HFFc6 (cell line): ENCODE data around the gene NCBP1. TPM values are rescaled to one million over a fixed set of nuclear protein-coding genes. Genes with fewer than 3 reads are reported as not detected.

Experiments
- DNase-seq: peaks from one replicate; pipeline ENCODE4 v3.0.0-alpha.2; 2018
- H3K27ac Mint-ChIP-seq: 2 replicates; pipeline ENCODE4 v1.8.0; 2020; ENCODE audit warnings: mild to moderate bottlenecking, mixed read lengths
- H3K27me3 Mint-ChIP-seq: 2 replicates; pipeline ENCODE4 v1.8.0; 2021; ENCODE audit warnings: mild to moderate bottlenecking, moderate library complexity, mixed read lengths; ENCODE audit not compliant: insufficient read depth
- H3K36me3 Mint-ChIP-seq: 2 replicates; pipeline ENCODE4 v1.8.0; 2021; ENCODE audit warnings: low read depth, mixed read lengths
- H3K4me1 Mint-ChIP-seq: 2 replicates; pipeline ENCODE4 v1.8.0; 2020; ENCODE audit warnings: low read depth, mixed read lengths
- H3K4me3 Mint-ChIP-seq: 2 replicates; pipeline ENCODE4 v1.8.0; 2020; ENCODE audit warnings: mild to moderate bottlenecking, moderate library complexity, mixed read lengths
- H3K9me3 Mint-ChIP-seq: 2 replicates; pipeline ENCODE4 v1.8.0; 2020; ENCODE audit warnings: mild to moderate bottlenecking, mixed read lengths
- CTCF ChIP-seq: fragments of 200-600 bp; sonication (generic); IDR thresholded peaks from 2 replicates; pipeline ENCODE4 v1.5.0; 2021; ENCODE audit warnings: antibody characterized with exemption, mild to moderate bottlenecking
- total RNA-seq, 6 experiments: library from RNA; stranded (reverse); fragmentation: NEBNext Ultra II Directional; extraction: Animal tissue kit (Norgen Biotek cat#: 25700); gene quantifications; 2 replicates in 1 of 6; 3 replicates in 5 of 6; pipeline ENCODE4 v1.2.3, GENCODE V29; 2021

Gene NCBP1
- total RNA-seq, 6 experiments from 2014 or later = 36.5 to 46.3 (median 41.2) TPM

DNA sequence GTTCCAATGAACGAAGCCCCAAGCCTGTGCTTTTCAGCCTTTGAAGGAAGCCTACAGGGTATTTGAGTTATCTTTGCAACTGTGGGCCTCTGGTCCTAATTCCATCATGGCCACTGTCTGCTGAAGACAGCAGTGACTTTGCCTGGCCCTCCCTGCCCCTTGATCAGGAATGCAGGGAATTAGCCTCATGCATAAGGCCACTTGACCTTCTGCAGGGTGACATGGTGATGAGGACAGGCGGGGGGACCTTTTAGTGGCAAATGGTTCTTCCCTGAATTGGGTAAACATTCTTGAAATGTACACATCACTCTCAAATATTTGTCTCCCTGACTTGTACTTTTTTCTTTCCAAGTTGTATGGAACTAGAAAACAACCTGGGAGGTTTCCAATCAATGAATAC, 88.7 kb downstream of the NCBP1 start:
- no peak overlapping the region for H3K27ac Mint-ChIP-seq
- H3K4me1 Mint-ChIP-seq = peaks cover 36% of the 10 kb centered on the region
- no peak for TF ChIP-seq CTCF
- H3K27me3 Mint-ChIP-seq = no peaks in the 10 kb centered on the region
- no peak for DNase-seq
- H3K9me3 Mint-ChIP-seq = peaks cover 6% of the 10 kb centered on the region; the same call in 1 of the 2 replicates
- no peak overlapping the region for H3K4me3 Mint-ChIP-seq
- H3K36me3 Mint-ChIP-seq = peaks cover 6% of the 10 kb centered on the region

Other genes starting within 250 kb of the NCBP1 start
- 10 to 100 TPM in 2 of 6 experiments, 1 to 10 TPM in 4; 8.2 to 10.5 (median 9.0) TPM for gene TDRD7, start 221.7 kb upstream of the NCBP1 start, total RNA-seq
- under 1 TPM; 0.14 to 0.60 (median 0.57) TPM for gene TMOD1, start 132.2 kb upstream of the NCBP1 start, total RNA-seq
- 10 to 100 TPM in 1 of 6 experiments, 1 to 10 TPM in 5; 7.0 to 10.7 (median 8.6) TPM for gene TSTD2, start 453 bp upstream of the NCBP1 start, total RNA-seq
- 10 to 100 TPM in 2 of 6 experiments, 1 to 10 TPM in 4; 6.5 to 10.7 (median 9.6) TPM for gene XPA, start 63.5 kb downstream of the NCBP1 start, total RNA-seq
- gene FOXE1, start 219.4 kb downstream of the NCBP1 start, total RNA-seq = 100 to 1,000 TPM in 4 of 6 experiments, 10 to 100 TPM in 2; 51.0 to 173 (median 158) TPM